A549 (cell line): Measurements from ENCODE around the gene NTRK3. TPM values are rescaled to one million over a fixed set of nuclear protein-coding genes. Genes with fewer than 3 reads are reported as not detected.

Source experiments
- ATAC-seq, 2 experiments: fragments of 200-7000 bp in 1 of 2; fragments of >200 bp in 1 of 2; cut with Nextera tagmentation in 1 of 2; cut with Tn5 transposase in 1 of 2; 3 replicates each; pipeline versions ENCODE4 v1.8.0 to v1.9.1; 2018 to 2020; ENCODE audit warnings: mild to moderate bottlenecking in 1 of 2, moderate library complexity in 1 of 2
- CTCF ChIA-PET: fragments of 300-600 bp; sonication (Branson Sonifier 250); formaldehyde crosslinking; extraction: SDS; loops from one replicate; lab custom pipeline; 2021; ENCODE audit warnings: antibody characterized with exemption, inconsistent platforms; lab: Yijun Ruan, JAX
- POLR2A ChIA-PET: fragments of 350-600 bp; formaldehyde crosslinking; extraction: SDS; loops from one replicate; lab custom pipeline; 2021; ENCODE audit warnings: antibody characterized with exemption, inconsistent platforms; lab: Yijun Ruan, JAX
- DNase-seq, 2 experiments: peaks; one replicate each; pipeline versions ENCODE4 v3.0.0 to v3.0.0-alpha.2; 2011 to 2016; ENCODE audit warnings: low read depth in 1 of 2, low spot score in 1 of 2
- FAIRE-seq: peaks from 2 replicates; lab custom pipeline; 2011; peaks lifted over from hg19 to GRCh38; lab: Jason Lieb, UNC
- H3K27ac ChIP-seq, 2 experiments: fragments of >200 bp; sonication (Bioruptor Twin); formaldehyde crosslinking; 3 replicates each; pipeline ENCODE4 v1.5.1; 2016 to 2017
- H3K4me1 ChIP-seq: fragments of >200 bp; sonication (Bioruptor Twin); formaldehyde crosslinking; 3 replicates; pipeline ENCODE4 v1.6.1; 2016
- H3K4me2 ChIP-seq: fragments of >200 bp; sonication (Bioruptor Twin); formaldehyde crosslinking; 3 replicates; pipeline ENCODE4 v1.6.1; 2016
- H3K4me3 ChIP-seq: fragments of >200 bp; sonication (Bioruptor Twin); formaldehyde crosslinking; 3 replicates; pipeline ENCODE4 v1.5.1; 2016
- H3K9me3 ChIP-seq: fragments of >200 bp; sonication (Bioruptor Twin); formaldehyde crosslinking; 3 replicates; pipeline ENCODE4 v1.6.1; 2016
- CHD4 ChIP-seq: fragments of 200-600 bp; sonication (generic); IDR thresholded peaks from 2 replicates; pipeline ENCODE4 v1.6.1; 2016; ENCODE audit warnings: antibody characterized with exemption, mild to moderate bottlenecking, borderline replicate concordance
- E2F6 ChIP-seq: IDR thresholded peaks from 2 replicates; pipeline ENCODE4 v1.6.1; 2012; ENCODE audit warnings: low read depth, borderline replicate concordance
- HOXA7 ChIP-seq: fragments of 250-450 bp; sonication (Bioruptor Pico); IDR thresholded peaks from 2 replicates; pipeline ENCODE4 v1.5.0; 2020; ENCODE audit warnings: mild to moderate bottlenecking, moderate library complexity
- JUNB ChIP-seq: fragments of >200 bp; sonication (Bioruptor Twin); formaldehyde crosslinking; IDR thresholded peaks from 2 replicates; pipeline ENCODE4 v1.6.1; 2016
- KDM1A ChIP-seq: fragments of 200-600 bp; sonication (generic); IDR thresholded peaks from 2 replicates; pipeline ENCODE4 v1.6.1; 2016; ENCODE audit warnings: low read depth, mild to moderate bottlenecking
- KDM5A ChIP-seq: fragments of 200-600 bp; sonication (generic); IDR thresholded peaks from 2 replicates; pipeline ENCODE4 v1.6.1; 2016; ENCODE audit warnings: antibody characterized with exemption, mild to moderate bottlenecking
- MAFK ChIP-seq: fragments of 450-650 bp; IDR thresholded peaks from 2 replicates; pipeline ENCODE4 v1.6.1; 2014; ENCODE audit not compliant: partially characterized antibody
- NPAS2 ChIP-seq: fragments of 250-450 bp; sonication (Bioruptor Pico); IDR thresholded peaks from 2 replicates; pipeline ENCODE4 v1.8.0; 2022; ENCODE audit warnings: mild to moderate bottlenecking, moderate library complexity, borderline replicate concordance
- NR3C1 ChIP-seq: fragments of >200 bp; sonication (Bioruptor Twin); formaldehyde crosslinking; IDR thresholded peaks from 3 replicates; pipeline ENCODE4 v1.6.1; 2017
- POLR2AphosphoS2 ChIP-seq: conservative IDR thresholded peaks from 2 replicates; pipeline ENCODE4 v1.6.1; 2012; ENCODE audit warnings: low read length, improper control_type of control experiment, inconsistent platforms
- REST ChIP-seq: fragments of 200-600 bp; sonication (generic); IDR thresholded peaks from 2 replicates; pipeline ENCODE4 v1.6.1; 2016; ENCODE audit warnings: antibody characterized with exemption, mild to moderate bottlenecking, moderate library complexity
- RFX5 ChIP-seq: fragments of 450-650 bp; IDR thresholded peaks from 2 replicates; pipeline ENCODE4 v1.7.1; 2014; ENCODE audit warnings: antibody characterized with exemption, mild to moderate bottlenecking, moderate library complexity
- RNF2 ChIP-seq: fragments of 200-600 bp; sonication (generic); IDR thresholded peaks from 2 replicates; pipeline ENCODE4 v1.6.1; 2016; ENCODE audit warnings: low read depth, mild to moderate bottlenecking, antibody characterized with exemption, moderate library complexity, borderline replicate concordance
- SREBF2 ChIP-seq: fragments of 450-650 bp; IDR thresholded peaks from 2 replicates; pipeline ENCODE4 v1.6.1; 2014; ENCODE audit warnings: mild to moderate bottlenecking, moderate library complexity
- TFCP2L1 ChIP-seq: fragments of 250-450 bp; sonication (Bioruptor Pico); IDR thresholded peaks from 2 replicates; pipeline ENCODE4 v1.5.0; 2021; ENCODE audit warnings: mild to moderate bottlenecking
- TP53 ChIP-seq: fragments of 250-450 bp; sonication (Bioruptor Pico); IDR thresholded peaks from 2 replicates; pipeline ENCODE4 v1.5.0; 2021; ENCODE audit warnings: mild to moderate bottlenecking, moderate library complexity
- WGBS: methylation state at CpG from one replicate; pipeline ENCODE4 v1.1.6; 2017; ENCODE audit errors: missing lambda C conversion rate; 5-methylcytosine and 5-hydroxymethylcytosine counted together
- polyA plus RNA-seq, 4 experiments: library from polyadenylated mRNA; depleted of rRNA in 3 of 4; stranded (reverse); fragments of >200 nt; fragmentation: RNase III in 1 of 4; extraction: RNeasy Plus Mini Kit Qiagen cat#74134 plus additional on column Dnase treatment in 1 of 4; gene quantifications; 2 replicates in 3 of 4; 3 replicates in 1 of 4; pipeline ENCODE4 v1.2.3, GENCODE V29; 2011 to 2017
- TF ChIP-seq, protein P1 (sequence below): fragments of 450-650 bp; IDR thresholded peaks from 2 replicates; pipeline ENCODE4 v1.6.1; 2014; ENCODE audit warnings: antibody characterized with exemption
- TF ChIP-seq, protein P2 (sequence below): fragments of >200 bp; sonication (Bioruptor Twin); formaldehyde crosslinking; IDR thresholded peaks from 3 replicates; pipeline ENCODE4 v1.6.1; 2016
- TF ChIP-seq, protein P3 (sequence below): fragments of >200 bp; sonication (Bioruptor Twin); formaldehyde crosslinking; IDR thresholded peaks from 3 replicates; pipeline ENCODE4 v1.5.1; 2016

The NTRK3 gene
- polyA plus RNA-seq, 2 of the 4 experiments (the other 2 are of a cell fraction) = 55.0 to 55.2 TPM

GRCh38 chr15:87848012-87848411 lies 408.5 kb downstream of the NTRK3 start:
- CTCF ChIA-PET = no interaction called here

DNA sequence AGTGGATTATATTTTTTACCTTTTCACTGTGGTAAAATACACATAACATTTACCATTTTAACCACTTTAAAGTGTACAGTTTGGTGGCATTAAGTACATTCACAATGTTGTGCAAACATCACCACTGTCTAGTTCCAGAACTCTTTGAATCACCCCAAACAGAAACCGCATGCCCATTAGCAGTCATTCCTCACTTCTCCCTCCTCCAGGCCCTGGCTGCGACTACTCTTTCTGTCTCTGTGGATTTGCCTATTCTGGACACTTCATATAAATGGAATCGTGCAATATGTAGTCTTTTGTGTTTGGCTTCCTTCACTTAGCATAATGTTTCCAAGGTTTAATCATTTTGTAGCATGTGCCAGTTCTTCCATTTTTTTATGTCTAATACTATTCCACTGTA lies 409.8 kb downstream of the NTRK3 start:
- ChIA-PET POLR2A (no interaction called here), CTCF (no interaction called here)

More at GRCh38 chr15:87848012-87848411, 408.5 kb downstream of the NTRK3 start:
- FAIRE-seq = peak; percentile 56
- Histone ChIP-seq H3K27ac (no peak overlapping the region), H3K9me3 (no peaks in the 10 kb centered on the region), H3K4me2 (no peak overlapping the region), H3K4me1 (no peaks in the 10 kb centered on the region), H3K4me3 (no peak overlapping the region)
- no peak for ATAC-seq
- POLR2A ChIA-PET = no interaction called here
- TF ChIP-seq E2F6 = no peak
- TF ChIP-seq, protein P1, sequence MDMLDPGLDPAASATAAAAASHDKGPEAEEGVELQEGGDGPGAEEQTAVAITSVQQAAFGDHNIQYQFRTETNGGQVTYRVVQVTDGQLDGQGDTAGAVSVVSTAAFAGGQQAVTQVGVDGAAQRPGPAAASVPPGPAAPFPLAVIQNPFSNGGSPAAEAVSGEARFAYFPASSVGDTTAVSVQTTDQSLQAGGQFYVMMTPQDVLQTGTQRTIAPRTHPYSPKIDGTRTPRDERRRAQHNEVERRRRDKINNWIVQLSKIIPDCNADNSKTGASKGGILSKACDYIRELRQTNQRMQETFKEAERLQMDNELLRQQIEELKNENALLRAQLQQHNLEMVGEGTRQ = no peak
- DNase-seq = no peak
- 26% methylated on average over 1 of the region's 1 CpG for WGBS

DNA sequence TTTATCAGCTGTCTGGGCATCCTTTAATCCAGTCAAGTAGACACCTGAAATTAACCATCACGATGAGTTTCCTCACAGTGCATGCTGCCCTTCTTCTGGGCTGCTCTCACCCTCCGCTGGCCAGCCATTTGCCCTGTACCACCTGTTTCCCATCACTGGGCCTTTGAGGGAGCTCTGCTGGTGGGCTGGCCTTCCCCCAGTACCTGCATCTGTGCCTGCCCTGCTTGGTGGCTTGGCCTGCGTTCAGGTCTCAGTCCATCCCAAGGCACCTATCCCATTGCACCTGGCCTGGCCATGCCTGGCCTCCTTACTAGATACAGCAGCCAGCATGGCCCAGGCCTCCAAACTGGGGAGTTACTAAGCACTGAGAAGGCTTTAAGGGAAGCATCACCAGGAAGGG lies 413.2 kb downstream of the NTRK3 start:
- DNase-seq = no peak
- ATAC-seq = no peak
- FAIRE-seq = no peak
- CTCF ChIA-PET = no interaction called here
- H3K9me3 ChIP-seq = no peaks in the 10 kb centered on the region
- H3K27ac ChIP-seq = no peak overlapping the region
- WGBS = 43% methylated on average over 3 of the region's 3 CpGs
- TF ChIP-seq POLR2AphosphoS2 = no peak
- TF ChIP-seq NPAS2 (CRISPR knock-in tag) = no peak
- no peak for TF ChIP-seq REST
- TF ChIP-seq JUNB = no peak
- TF ChIP-seq TFCP2L1 = no peak
- no peak overlapping the region for H3K4me3 ChIP-seq
- H3K4me1 ChIP-seq = no peaks in the 10 kb centered on the region
- H3K4me2 ChIP-seq = no peak overlapping the region
- POLR2A ChIA-PET = no interaction called here

More for the DNA sequence above, 409.8 kb downstream of the NTRK3 start:
- Histone ChIP-seq H3K27ac (no peak overlapping the region), H3K4me2 (no peak overlapping the region), H3K4me1 (no peaks in the 10 kb centered on the region), H3K9me3 (no peaks in the 10 kb centered on the region), H3K4me3 (no peak overlapping the region)
- TF ChIP-seq RFX5 (no peak), HOXA7 (CRISPR knock-in tag) (no peak), POLR2AphosphoS2 (no peak), KDM5A (no peak), TP53 (CRISPR knock-in tag) (no peak), KDM1A (no peak), SREBF2 (no peak), RNF2 (no peak), CHD4 (no peak), NPAS2 (CRISPR knock-in tag) (no peak), MAFK (no peak), NR3C1 (no peak)
- TF ChIP-seq, protein P2, sequence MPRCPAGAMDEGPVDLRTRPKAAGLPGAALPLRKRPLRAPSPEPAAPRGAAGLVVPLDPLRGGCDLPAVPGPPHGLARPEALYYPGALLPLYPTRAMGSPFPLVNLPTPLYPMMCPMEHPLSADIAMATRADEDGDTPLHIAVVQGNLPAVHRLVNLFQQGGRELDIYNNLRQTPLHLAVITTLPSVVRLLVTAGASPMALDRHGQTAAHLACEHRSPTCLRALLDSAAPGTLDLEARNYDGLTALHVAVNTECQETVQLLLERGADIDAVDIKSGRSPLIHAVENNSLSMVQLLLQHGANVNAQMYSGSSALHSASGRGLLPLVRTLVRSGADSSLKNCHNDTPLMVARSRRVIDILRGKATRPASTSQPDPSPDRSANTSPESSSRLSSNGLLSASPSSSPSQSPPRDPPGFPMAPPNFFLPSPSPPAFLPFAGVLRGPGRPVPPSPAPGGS = no peak
- TF ChIP-seq, protein P3, sequence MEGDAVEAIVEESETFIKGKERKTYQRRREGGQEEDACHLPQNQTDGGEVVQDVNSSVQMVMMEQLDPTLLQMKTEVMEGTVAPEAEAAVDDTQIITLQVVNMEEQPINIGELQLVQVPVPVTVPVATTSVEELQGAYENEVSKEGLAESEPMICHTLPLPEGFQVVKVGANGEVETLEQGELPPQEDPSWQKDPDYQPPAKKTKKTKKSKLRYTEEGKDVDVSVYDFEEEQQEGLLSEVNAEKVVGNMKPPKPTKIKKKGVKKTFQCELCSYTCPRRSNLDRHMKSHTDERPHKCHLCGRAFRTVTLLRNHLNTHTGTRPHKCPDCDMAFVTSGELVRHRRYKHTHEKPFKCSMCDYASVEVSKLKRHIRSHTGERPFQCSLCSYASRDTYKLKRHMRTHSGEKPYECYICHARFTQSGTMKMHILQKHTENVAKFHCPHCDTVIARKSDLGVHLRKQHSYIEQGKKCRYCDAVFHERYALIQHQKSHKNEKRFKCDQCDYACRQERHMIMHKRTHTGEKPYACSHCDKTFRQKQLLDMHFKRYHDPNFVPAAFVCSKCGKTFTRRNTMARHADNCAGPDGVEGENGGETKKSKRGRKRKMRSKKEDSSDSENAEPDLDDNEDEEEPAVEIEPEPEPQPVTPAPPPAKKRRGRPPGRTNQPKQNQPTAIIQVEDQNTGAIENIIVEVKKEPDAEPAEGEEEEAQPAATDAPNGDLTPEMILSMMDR = no peak
- DNase-seq (no peak), ATAC-seq (no peak), FAIRE-seq (no peak)
- WGBS = 34% methylated on average over 3 of the region's 3 CpGs
